Uterus (tissue), 2 donors: ENCODE results near the gene GSN.

ENCODE experiments used
- CTCF ChIP-seq, 4 experiments: fragments of 200-600 bp in 2 of 4; fragments of 450-650 bp in 2 of 4; sonication (generic) in 2 of 4; IDR thresholded peaks; one replicate each; pipeline ENCODE4 v1.5.1; 2016 to 2019; ENCODE audit warnings: antibody characterized with exemption in 4 of 4, mild to moderate bottlenecking in 2 of 4, moderate library complexity in 1 of 4
- POLR2A ChIP-seq, 2 donors: fragments of 450-650 bp; IDR thresholded peaks; one replicate each; pipeline ENCODE4 v1.6.1; 2016; ENCODE audit warnings: antibody characterized with exemption in 2 of 2, mild to moderate bottlenecking in 1 of 2, moderate library complexity in 1 of 2

GRCh38 chr9:121362813-121363621, 95.1 kb downstream of the GSN start:
- TF ChIP-seq CTCF (IDR thresholded peaks at IDR 0.05) (no peak), POLR2A (IDR thresholded peaks at IDR 0.05) (peak in 1 of 2 donors; percentile 19)
